WERI-Rb-1 (cell line): Measurements from ENCODE around the gene MYLK.

Source experiments
- DNase-seq: peaks from one replicate; pipeline ENCODE4 v3.0.0-alpha.2; 2020
- H3K27ac ChIP-seq: fragments of 250-450 bp; sonication (Bioruptor Pico); 2 replicates; pipeline ENCODE4 v1.5.1; 2020; ENCODE audit warnings: mild to moderate bottlenecking, moderate library complexity
- H3K27me3 ChIP-seq: fragments of 250-450 bp; sonication (Bioruptor Pico); 2 replicates; pipeline ENCODE4 v1.5.1; 2021; ENCODE audit warnings: mild to moderate bottlenecking, low read depth, moderate library complexity; ENCODE audit not compliant: insufficient read depth, severe bottlenecking
- H3K36me3 ChIP-seq: fragments of 250-450 bp; sonication (Bioruptor Pico); 2 replicates; pipeline ENCODE4 v1.5.1; 2020; ENCODE audit warnings: mild to moderate bottlenecking, moderate library complexity
- H3K4me3 ChIP-seq: 2 replicates; pipeline ENCODE4 v1.5.1; 2011; ENCODE audit warnings: low read depth, mild to moderate bottlenecking, control low read depth, low read length
- H3K9me3 ChIP-seq: fragments of 250-450 bp; sonication (Bioruptor Pico); 2 replicates; pipeline ENCODE4 v1.5.1; 2021; ENCODE audit warnings: mild to moderate bottlenecking, moderate library complexity; ENCODE audit not compliant: severe bottlenecking
- CTCF ChIP-seq: IDR thresholded peaks from 2 replicates; pipeline ENCODE4 v1.5.1; 2011; ENCODE audit warnings: low read depth, mild to moderate bottlenecking, control low read depth, inconsistent platforms, low read length

MYLK gene

GRCh38 chr3:123670743-123671142, 213.4 kb downstream of the MYLK start:
- TF ChIP-seq CTCF, result no peak
- no peak for DNase-seq
- no peak overlapping the region for H3K4me3 ChIP-seq
- no peaks in the 10 kb centered on the region for H3K36me3 ChIP-seq
- no peaks in the 10 kb centered on the region for H3K9me3 ChIP-seq
- no peaks in the 10 kb centered on the region for H3K27me3 ChIP-seq
- H3K27ac ChIP-seq, result no peak overlapping the region

GRCh38 chr3:123668906-123669305, 215.2 kb downstream of the MYLK start:
- no peak for DNase-seq
- no peaks in the 10 kb centered on the region for H3K9me3 ChIP-seq
- H3K36me3 ChIP-seq, result no peaks in the 10 kb centered on the region
- TF ChIP-seq CTCF, result no peak
- no peaks in the 10 kb centered on the region for H3K27me3 ChIP-seq
- H3K4me3 ChIP-seq, result no peak overlapping the region
- H3K27ac ChIP-seq, result no peak overlapping the region

GRCh38 chr3:123667784-123668183, 216.3 kb downstream of the MYLK start:
- DNase-seq, result no peak
- H3K36me3 ChIP-seq, result no peaks in the 10 kb centered on the region
- TF ChIP-seq CTCF, result no peak
- H3K27me3 ChIP-seq, result no peaks in the 10 kb centered on the region
- H3K9me3 ChIP-seq, result no peaks in the 10 kb centered on the region
- H3K4me3 ChIP-seq, result no peak overlapping the region
- H3K27ac ChIP-seq, result no peak overlapping the region

- no peak for DNase-seq
- Histone ChIP-seq H3K4me3 (no peak overlapping the region), H3K9me3 (no peaks in the 10 kb centered on the region), H3K27me3 (no peaks in the 10 kb centered on the region), H3K36me3 (no peaks in the 10 kb centered on the region), H3K27ac (no peak overlapping the region)
- no peak for TF ChIP-seq CTCF
Measured at GRCh38 chr3:123664753-123665152, 219.4 kb downstream of the MYLK start.

GRCh38 chr3:123663977-123664376, 220.2 kb downstream of the MYLK start:
- H3K36me3 ChIP-seq, result no peaks in the 10 kb centered on the region
- no peak overlapping the region for H3K4me3 ChIP-seq
- DNase-seq, result no peak
- H3K27ac ChIP-seq, result no peak overlapping the region
- no peaks in the 10 kb centered on the region for H3K27me3 ChIP-seq
- TF ChIP-seq CTCF, result no peak
- no peaks in the 10 kb centered on the region for H3K9me3 ChIP-seq

GRCh38 chr3:123661973-123662372, 222.2 kb downstream of the MYLK start:
- H3K4me3 ChIP-seq, result no peak overlapping the region
- no peaks in the 10 kb centered on the region for H3K27me3 ChIP-seq
- peaks cover 3% of the 10 kb centered on the region for H3K36me3 ChIP-seq
- DNase-seq, result no peak
- no peaks in the 10 kb centered on the region for H3K9me3 ChIP-seq
- H3K27ac ChIP-seq, result no peak overlapping the region
- no peak for TF ChIP-seq CTCF
